Astrocyte (in vitro differentiated cells and primary cell): ENCODE results near the gene FLT3. TPM values are rescaled to one million over a fixed set of nuclear protein-coding genes. Genes with fewer than 3 reads are reported as not detected.
A peak's percentile ranks its signal among the peaks of the same experiment; 100 is the strongest.

Experiments used
- DNase-seq: peaks from one replicate; pipeline ENCODE4 v3.0.0-alpha.2; 2010; ENCODE audit warnings: low read depth
- FAIRE-seq: peaks from 2 replicates; lab custom pipeline; 2011; peaks lifted over from hg19 to GRCh38; lab: Jason Lieb, UNC
- H2AFZ ChIP-seq: 2 replicates; pipeline ENCODE4 v1.6.0; 2012; ENCODE audit warnings: low read depth, low read length, inconsistent platforms
- H3K27ac ChIP-seq: 2 replicates; pipeline ENCODE4 v1.5.1; 2011; ENCODE audit warnings: low read depth, low read length, inconsistent platforms
- H3K27me3 ChIP-seq: 2 replicates; pipeline ENCODE4 v1.6.0; 2011; ENCODE audit warnings: low read length, inconsistent platforms; ENCODE audit not compliant: insufficient read depth
- H3K36me3 ChIP-seq: 2 replicates; pipeline ENCODE4 v1.5.1; 2011; ENCODE audit warnings: low read length, inconsistent platforms; ENCODE audit not compliant: insufficient read depth
- H3K4me1 ChIP-seq: 2 replicates; pipeline ENCODE4 v1.5.1; 2011; ENCODE audit warnings: low read length, inconsistent platforms; ENCODE audit not compliant: insufficient read depth
- H3K4me2 ChIP-seq: 2 replicates; pipeline ENCODE4 v1.6.0; 2012; ENCODE audit warnings: low read length, inconsistent platforms
- H3K4me3 ChIP-seq: 2 replicates; pipeline ENCODE4 v1.5.1; 2011; ENCODE audit warnings: low read depth, mild to moderate bottlenecking, low read length, inconsistent platforms; ENCODE audit not compliant: insufficient read depth
- H3K79me2 ChIP-seq: 2 replicates; pipeline ENCODE4 v1.6.0; 2012; ENCODE audit warnings: mild to moderate bottlenecking, low read length, inconsistent platforms; ENCODE audit not compliant: insufficient read depth
- H3K9ac ChIP-seq: 2 replicates; pipeline ENCODE4 v1.6.0; 2012; ENCODE audit warnings: mild to moderate bottlenecking, low read length, inconsistent platforms
- H3K9me3 ChIP-seq: 2 replicates; pipeline ENCODE4 v1.5.1; 2012; ENCODE audit warnings: low read depth, mild to moderate bottlenecking, low read length, inconsistent platforms; ENCODE audit not compliant: insufficient read depth
- H4K20me1 ChIP-seq: 2 replicates; pipeline ENCODE4 v1.6.0; 2012; ENCODE audit warnings: low read length, inconsistent platforms; ENCODE audit not compliant: insufficient read depth
- H3K27ac Mint-ChIP-seq: one replicate; pipeline ENCODE4 v1.8.0; 2021; ENCODE audit warnings: mild to moderate bottlenecking, mixed read lengths; ENCODE audit not compliant: unreplicated experiment
- H3K27me3 Mint-ChIP-seq: one replicate; pipeline ENCODE4 v1.8.0; 2021; ENCODE audit warnings: low read depth, mixed read lengths; ENCODE audit not compliant: unreplicated experiment
- H3K36me3 Mint-ChIP-seq: one replicate; pipeline ENCODE4 v1.8.0; 2021; ENCODE audit warnings: low read depth, mixed read lengths; ENCODE audit not compliant: unreplicated experiment
- H3K4me1 Mint-ChIP-seq: one replicate; pipeline ENCODE4 v1.8.0; 2021; ENCODE audit warnings: low read depth, mixed read lengths; ENCODE audit not compliant: unreplicated experiment
- H3K4me3 Mint-ChIP-seq: one replicate; pipeline ENCODE4 v1.8.0; 2021; ENCODE audit warnings: mild to moderate bottlenecking, moderate library complexity, mixed read lengths; ENCODE audit not compliant: unreplicated experiment
- H3K9me3 Mint-ChIP-seq: one replicate; pipeline ENCODE4 v1.8.0; 2021; ENCODE audit warnings: mild to moderate bottlenecking, mixed read lengths; ENCODE audit not compliant: unreplicated experiment
- CTCF ChIP-seq: IDR thresholded peaks from 2 replicates; pipeline ENCODE4 v1.5.1; 2011; ENCODE audit warnings: low read depth, mild to moderate bottlenecking, inconsistent platforms, low read length, moderate library complexity; ENCODE audit not compliant: insufficient read depth
- EZH2 ChIP-seq: IDR thresholded peaks from 2 replicates; pipeline ENCODE4 v1.6.1; 2012; ENCODE audit warnings: mild to moderate bottlenecking, low read length, inconsistent platforms; ENCODE audit not compliant: insufficient read depth
- total RNA-seq: library from RNA; stranded (reverse); gene quantifications from 2 replicates; pipeline ENCODE4 v1.2.1, GENCODE V29; 2021

The FLT3 gene
- total RNA-seq, 1 donor from 2014 or later = not detected

DNA sequence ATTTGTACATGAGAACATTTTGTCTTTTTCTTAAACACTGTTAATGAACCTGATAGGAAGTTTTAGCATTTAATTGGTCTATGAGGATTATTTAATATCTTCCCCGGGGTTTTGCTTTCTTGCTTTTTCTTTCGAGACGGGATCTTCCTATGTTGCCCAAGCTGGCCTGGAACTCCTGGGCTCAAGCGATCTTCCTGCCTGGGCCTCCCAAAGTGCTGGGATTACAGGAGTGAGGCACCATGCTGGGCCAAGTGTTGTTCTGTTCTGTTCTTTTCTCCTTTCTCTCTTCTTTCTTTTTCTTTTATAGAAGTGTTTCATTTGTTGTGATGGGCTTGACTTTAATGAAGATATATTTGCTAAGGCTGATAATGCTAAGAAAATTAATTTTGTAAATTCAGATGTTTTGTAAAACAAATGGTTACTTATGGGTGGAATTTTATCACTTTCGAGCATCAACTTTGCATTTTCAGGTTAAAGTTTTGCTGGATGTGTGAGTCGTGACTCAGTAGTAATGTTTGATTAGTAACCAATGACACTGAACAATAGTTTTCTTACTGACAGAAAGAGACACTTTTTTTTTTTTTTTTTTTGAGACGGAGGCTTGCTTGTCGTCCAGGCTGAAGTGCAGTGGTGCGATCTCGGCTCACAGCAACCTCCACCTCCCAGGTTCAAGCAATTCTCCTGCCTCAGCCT is 40.2 kb upstream of the FLT3 start:
- DNase-seq = no peak
- peaks cover 2% of the 10 kb centered on the region for H3K36me3 Mint-ChIP-seq
- TF ChIP-seq CTCF (no peak), EZH2 (no peak)
- Histone ChIP-seq H2AFZ (no peak overlapping the region), H4K20me1 (peaks cover 57% of the 10 kb centered on the region), H3K36me3 (no peaks in the 10 kb centered on the region), H3K9me3 (no peaks in the 10 kb centered on the region), H3K4me3 (peak overlapping the region; percentile 74), H3K79me2 (peaks cover 79% of the 10 kb centered on the region), H3K4me1 (peaks cover 5% of the 10 kb centered on the region), H3K27me3 (no peaks in the 10 kb centered on the region), H3K27ac (peak overlapping the region; percentile 16), H3K4me2 (peak overlapping the region; percentile 90), H3K9ac (peak overlapping the region; percentile 94)
- peaks cover 18% of the 10 kb centered on the region for H3K4me1 Mint-ChIP-seq
- no peaks in the 10 kb centered on the region for H3K27me3 Mint-ChIP-seq
- FAIRE-seq = no peak
- H3K9me3 Mint-ChIP-seq = no peaks in the 10 kb centered on the region
- H3K4me3 Mint-ChIP-seq = peak overlapping the region; percentile 90
- peak overlapping the region; percentile 82 for H3K27ac Mint-ChIP-seq

- H3K79me2 ChIP-seq = peaks cover 64% of the 10 kb centered on the region
- H3K36me3 Mint-ChIP-seq = no peaks in the 10 kb centered on the region
- H3K4me3 ChIP-seq = peak overlapping the region; percentile 74
These were observed 38.5 kb upstream of the FLT3 start for GRCh38 chr13:28138756-28139470.

More at GRCh38 chr13:28138756-28139470, 38.5 kb upstream of the FLT3 start:
- H3K9me3 Mint-ChIP-seq = no peaks in the 10 kb centered on the region
- peak overlapping the region; percentile 90 for H3K4me3 Mint-ChIP-seq
- Histone ChIP-seq H3K9ac (peak overlapping the region; percentile 94), H3K4me2 (peak overlapping the region; percentile 90), H2AFZ (peak overlapping the region; percentile 45), H3K9me3 (no peaks in the 10 kb centered on the region), H3K27ac (peak overlapping the region; percentile 96), H3K4me1 (peaks cover 5% of the 10 kb centered on the region), H3K27me3 (no peaks in the 10 kb centered on the region), H4K20me1 (peaks cover 44% of the 10 kb centered on the region), H3K36me3 (no peaks in the 10 kb centered on the region)
- FAIRE-seq (no peak), DNase-seq (peak; percentile 95)
- peaks cover 18% of the 10 kb centered on the region for H3K4me1 Mint-ChIP-seq
- H3K27ac Mint-ChIP-seq = peak overlapping the region; percentile 94
- no peak for TF ChIP-seq CTCF
- TF ChIP-seq EZH2 = no peak
- no peaks in the 10 kb centered on the region for H3K27me3 Mint-ChIP-seq
